H1 (cell line): ENCODE results near the gene PPM1N. TPM values are rescaled to one million over a fixed set of nuclear protein-coding genes. Genes with fewer than 3 reads are reported as not detected.

Experiments used
- CTCF ChIA-PET: fragments of 300-600 bp; sonication (Branson Sonifier 250); formaldehyde crosslinking; loops from one replicate; lab custom pipeline; 2021; ENCODE audit not compliant: partially characterized antibody; lab: Charles Lee
- POLR2A ChIA-PET: fragments of 300-600 bp; sonication (Branson Sonifier 250); formaldehyde crosslinking; loops from one replicate; lab custom pipeline; 2021; ENCODE audit warnings: inconsistent platforms; ENCODE audit not compliant: partially characterized antibody; lab: Charles Lee
- DNase-seq, 2 experiments: peaks; one replicate each; pipeline versions ENCODE4 v3.0.0 to v3.0.0-alpha.2; 2010 to 2022; ENCODE audit warnings: low spot score in 2 of 2, low read depth in 1 of 2, mixed read lengths in 1 of 2
- FAIRE-seq: peaks from 2 replicates; lab custom pipeline; 2011; peaks lifted over from hg19 to GRCh38; lab: Jason Lieb, UNC
- H2AFZ ChIP-seq: 2 replicates; pipeline ENCODE4 v1.8.1; 2012; ENCODE audit warnings: low read length, inconsistent platforms
- H2AK5ac ChIP-seq: 2 replicates; pipeline ENCODE4 v1.6.1; 2013; ENCODE audit warnings: low read depth, low read length
- H2BK120ac ChIP-seq: replicated peaks from 2 replicates; pipeline ENCODE3; 2013; ENCODE audit warnings: low read depth, low read length, inconsistent platforms
- H2BK12ac ChIP-seq: 2 replicates; pipeline ENCODE4 v1.6.1; 2013; ENCODE audit warnings: low read depth, low read length
- H2BK15ac ChIP-seq: 2 replicates; pipeline ENCODE4 v1.6.1; 2013; ENCODE audit warnings: low read length
- H2BK20ac ChIP-seq: 2 replicates; pipeline ENCODE4 v1.6.1; 2013; ENCODE audit warnings: low read length
- H2BK5ac ChIP-seq: 2 replicates; pipeline ENCODE4 v1.6.1; 2013; ENCODE audit warnings: low read depth, low read length
- H3K14ac ChIP-seq: 2 replicates; pipeline ENCODE4 v1.6.1; 2013; ENCODE audit warnings: inconsistent platforms; ENCODE audit not compliant: insufficient read length
- H3K18ac ChIP-seq: 2 replicates; pipeline ENCODE4 v1.6.1; 2013; ENCODE audit warnings: low read length; ENCODE audit errors: extremely low read depth
- H3K23ac ChIP-seq: 2 replicates; pipeline ENCODE4 v1.6.1; 2013; ENCODE audit warnings: inconsistent platforms; ENCODE audit not compliant: insufficient read length
- H3K23me2 ChIP-seq: 2 replicates; pipeline ENCODE4 v1.6.1; 2013; ENCODE audit warnings: low read depth, low read length
- H3K27ac ChIP-seq: 2 replicates; pipeline ENCODE4 v1.6.1; 2011; ENCODE audit warnings: low read depth, low read length, inconsistent platforms
- H3K27me3 ChIP-seq, 4 experiments: replicated peaks in 1 of 4; 1 replicate in 1 of 4; 2 replicates in 3 of 4; pipeline versions ENCODE4 v1.6.1 to v1.8.1; 2011 to 2013; ENCODE audit warnings: low read length in 3 of 4, mild to moderate bottlenecking in 3 of 4, inconsistent platforms in 2 of 4, mixed read lengths in 2 of 4, moderate library complexity in 1 of 4; ENCODE audit not compliant: control insufficient read depth in 3 of 4, insufficient read depth in 3 of 4; ENCODE audit errors: extremely low read depth in 1 of 4
- H3K36me3 ChIP-seq, 4 experiments: 2 replicates each; pipeline versions ENCODE4 v1.6.1 to v1.8.1; 2011 to 2013; ENCODE audit warnings: mild to moderate bottlenecking in 4 of 4, low read length in 3 of 4, moderate library complexity in 2 of 4, control low read depth in 1 of 4, inconsistent platforms in 1 of 4; ENCODE audit not compliant: insufficient read depth in 4 of 4, control insufficient read depth in 2 of 4
- H3K4ac ChIP-seq: replicated peaks from 2 replicates; pipeline ENCODE3; 2013; ENCODE audit warnings: low read length, low read depth, mixed read lengths, inconsistent platforms; ENCODE audit not compliant: insufficient read length
- H3K4me1 ChIP-seq, 4 experiments: replicated peaks in 1 of 4; 1 replicate in 1 of 4; 2 replicates in 3 of 4; pipeline versions ENCODE4 v1.6.1 to v1.8.1; 2011 to 2013; ENCODE audit warnings: low read length in 3 of 4, inconsistent platforms in 2 of 4, mixed read lengths in 1 of 4; ENCODE audit not compliant: insufficient read depth in 4 of 4, control insufficient read depth in 3 of 4
- H3K4me2 ChIP-seq, 2 experiments: 2 replicates each; pipeline versions ENCODE4 v1.6.1 to v1.8.1; 2011 to 2013; ENCODE audit warnings: low read depth in 2 of 2, low read length in 2 of 2, control low read depth in 1 of 2, inconsistent platforms in 1 of 2, mild to moderate bottlenecking in 1 of 2; ENCODE audit not compliant: insufficient read depth in 1 of 2
- H3K4me3 ChIP-seq, 4 experiments: fragments of 200-600, 300-600 bp in 1 of 4; sonication (generic), shearing (Covaris generic), sonication (Bioruptor Twin) in 1 of 4; 2 replicates each; pipeline versions ENCODE4 v1.5.1 to v1.8.1; 2011 to 2016; ENCODE audit warnings: low read length in 4 of 4, low read depth in 3 of 4, control low read depth in 2 of 4, inconsistent platforms in 2 of 4, mild to moderate bottlenecking in 2 of 4, mixed read lengths in 1 of 4, moderate library complexity in 1 of 4; ENCODE audit not compliant: insufficient read depth in 2 of 4; ENCODE audit errors: extremely low read depth in 1 of 4
- H3K56ac ChIP-seq: replicated peaks from 2 replicates; pipeline ENCODE3; 2013; ENCODE audit warnings: low read depth, mild to moderate bottlenecking, mixed read lengths, low read length, inconsistent platforms; ENCODE audit not compliant: insufficient read length
- H3K79me1 ChIP-seq: 2 replicates; pipeline ENCODE4 v1.6.1; 2013; ENCODE audit warnings: low read depth, low read length, control low read depth
- H3K79me2 ChIP-seq, 2 experiments: 2 replicates each; pipeline versions ENCODE4 v1.6.1 to v1.8.1; 2012 to 2013; ENCODE audit warnings: low read length in 2 of 2, mild to moderate bottlenecking in 2 of 2, inconsistent platforms in 1 of 2; ENCODE audit not compliant: insufficient read depth in 2 of 2, control insufficient read depth in 1 of 2
- H3K9ac ChIP-seq, 4 experiments: replicated peaks in 1 of 4; 1 replicate in 1 of 4; 2 replicates in 3 of 4; pipeline versions ENCODE4 v1.6.1 to v1.8.1; 2011 to 2013; ENCODE audit warnings: low read depth in 3 of 4, low read length in 3 of 4, control low read depth in 2 of 4, mild to moderate bottlenecking in 2 of 4, moderate library complexity in 2 of 4, inconsistent platforms in 1 of 4; ENCODE audit errors: extremely low read depth in 1 of 4
- H3K9me3 ChIP-seq, 2 experiments: 2 replicates each; pipeline versions ENCODE4 v1.6.1 to v1.8.1; 2012 to 2013; ENCODE audit warnings: mild to moderate bottlenecking in 2 of 2, moderate library complexity in 2 of 2, control low read depth in 1 of 2, inconsistent platforms in 1 of 2, low read depth in 1 of 2, low read length in 1 of 2, mixed read lengths in 1 of 2; ENCODE audit not compliant: insufficient read depth in 2 of 2
- H4K20me1 ChIP-seq, 2 experiments: replicated peaks in 1 of 2; 2 replicates each; pipeline versions ENCODE3 to v1.8.1; 2011 to 2013; ENCODE audit warnings: inconsistent platforms in 2 of 2, low read length in 2 of 2, mild to moderate bottlenecking in 1 of 2; ENCODE audit not compliant: insufficient read depth in 2 of 2, control insufficient read depth in 1 of 2
- H4K5ac ChIP-seq: 2 replicates; pipeline ENCODE4 v1.6.1; 2013; ENCODE audit warnings: low read length, low read depth, mixed read lengths, inconsistent platforms; ENCODE audit not compliant: insufficient read length
- H4K8ac ChIP-seq: 2 replicates; pipeline ENCODE4 v1.8.0; 2013; ENCODE audit warnings: mild to moderate bottlenecking, moderate library complexity, low read length, inconsistent platforms; ENCODE audit not compliant: insufficient read depth; ENCODE audit errors: extremely low read depth
- H4K91ac ChIP-seq: replicated peaks from 2 replicates; pipeline ENCODE3; 2013; ENCODE audit warnings: low read length, mixed read lengths, inconsistent platforms; ENCODE audit not compliant: insufficient read length
- CEBPB ChIP-seq: IDR thresholded peaks from 2 replicates; pipeline ENCODE4 v1.6.1; 2012; ENCODE audit warnings: low read depth, low read length
- CHD2 ChIP-seq: IDR thresholded peaks from 2 replicates; pipeline ENCODE4 v1.6.1; 2012; ENCODE audit warnings: low read length, improper control_type of control experiment
- GTF2F1 ChIP-seq: IDR thresholded peaks from 2 replicates; pipeline ENCODE4 v1.6.1; 2012; ENCODE audit warnings: low read depth, low read length, improper control_type of control experiment, borderline replicate concordance
- SP4 ChIP-seq: IDR thresholded peaks from 2 replicates; pipeline ENCODE4 v1.6.1; 2012; ENCODE audit warnings: low read length, inconsistent platforms
- WGBS, 2 experiments: shearing (Covaris generic) in 1 of 2; methylation state at CpG; one replicate each; pipeline versions ENCODE4 v1.1.6 to v1.1.7; 2013 to 2015; ENCODE audit warnings: low lambda C conversion rate in 2 of 2, mixed read lengths in 2 of 2, inconsistent platforms in 1 of 2, low coverage in 1 of 2, missing lambda C conversion rate in 1 of 2; ENCODE audit not compliant: insufficient replicate concordance in 2 of 2, insufficient coverage in 1 of 2, insufficient read length in 1 of 2; ENCODE audit errors: extremely low coverage in 1 of 2, missing lambda C conversion rate in 1 of 2; 5-methylcytosine and 5-hydroxymethylcytosine counted together
- polyA plus RNA-seq, 7 experiments: library from polyadenylated mRNA; depleted of rRNA in 3 of 7; stranded (reverse) in 5 of 7; unstranded in 2 of 7; fragments of >200 nt in 5 of 7; fragments of 200-250 nt in 2 of 7; gene quantifications; 1 replicate in 5 of 7; 2 replicates in 1 of 7; 4 replicates in 1 of 7; pipeline versions ENCODE4 v1.2.1 to v1.2.3, GENCODE V29; 2011 to 2013; ENCODE audit warnings: missing spikeins in 2 of 7, mixed read lengths in 2 of 7
- total RNA-seq: library from RNA; stranded (reverse); fragmentation: NEBNext Ultra II Directional; extraction: Animal tissue kit (Norgen Biotek cat#: 25700); gene quantifications from 2 replicates; pipeline ENCODE4 v1.2.1, GENCODE V29; 2021

Gene PPM1N
- total and polyA plus RNA-seq, 2 of the 8 experiments (the other 6 are each of a cell fraction or from before 2014, with no cell fraction given): 12.2 to 14.4 TPM

GRCh38 chr19:45495178-45495577 lies 3.1 kb upstream of the PPM1N start:
- Histone ChIP-seq H2BK5ac (no peak overlapping the region), H3K14ac (no peak overlapping the region), H4K8ac (no peak overlapping the region), H2BK120ac (no peak overlapping the region), H3K4me3 (no peak overlapping the region), H2BK20ac (no peak overlapping the region), H2BK15ac (no peak overlapping the region), H3K27me3 (peaks cover 0 to 10% (median 4%) of the 10 kb centered on the region in 4 experiments; a peak in 3 of 7 replicates), H4K91ac (no peak overlapping the region), H3K36me3 (peaks cover 0 to 2% (median 0%) of the 10 kb centered on the region in 4 experiments; a peak in 1 of 8 replicates), H2AFZ (no peak overlapping the region), H3K4me2 (no peak overlapping the region; a peak in 1 of 4 replicates), H3K79me1 (no peaks in the 10 kb centered on the region), H3K23me2 (peaks cover 18% of the 10 kb centered on the region; the same call in 1 of the 2 replicates), H2AK5ac (no peak overlapping the region), H3K27ac (no peak overlapping the region), H3K4me1 (peaks cover 0 to 15% (median 12%) of the 10 kb centered on the region in 4 experiments; a peak in 5 of 7 replicates), H3K9ac (no peak overlapping the region), H3K79me2 (no peaks in the 10 kb centered on the region), H3K18ac (no peak overlapping the region), H3K56ac (no peak overlapping the region), H3K4ac (no peak overlapping the region), H3K23ac (no peak overlapping the region), H4K20me1 (peaks cover 0 to 8% of the 10 kb centered on the region in 2 experiments), H3K9me3 (no peaks in the 10 kb centered on the region), H2BK12ac (no peak overlapping the region), H4K5ac (no peak overlapping the region)
- ChIA-PET CTCF (interaction anchor here (0.5 to 3.0 kb wide), 18 partner anchors 10 to 400 kb away, joined by 3 to 37 read pairs (median 4); partner anchors contain the start of genes EML2, FOSB, PPP1R13L and VASP), POLR2A (interaction anchor here (1.2 to 4.6 kb wide), 5 partner anchors 10 to 63 kb away, joined by 3 to 25 read pairs (median 12); partner anchors contain the start of genes FOSB and VASP)
- DNase-seq (no peak), FAIRE-seq (no peak)
- no peak for TF ChIP-seq CHD2
- TF ChIP-seq SP4: no peak
- TF ChIP-seq CEBPB: no peak
- TF ChIP-seq GTF2F1: no peak
- WGBS, 2 experiments: 85% methylated on average over 5 of the region's 5 CpGs; no CpG with 5 or more reads in 1 of the 2 experiments
